IMR-90 (cell line): ENCODE results near the gene LEPROT. TPM values are rescaled to one million over a fixed set of nuclear protein-coding genes. Genes with fewer than 3 reads are reported as not detected.

Experiments used
- ATAC-seq: fragments of 200-7000 bp; cut with Tn5 transposase; 2 replicates; pipeline ENCODE4 v1.9.1; 2020; ENCODE audit warnings: low read depth, mild to moderate bottlenecking, moderate library complexity
- BruUV-seq: library from RNA; stranded (reverse); fragments of 400-500 nt; replicated peaks from 2 replicates; lab custom pipeline; 2021; lab: Mats Ljungman, UMichigan
- CTCF ChIA-PET: fragments of 300-600 bp; formaldehyde crosslinking; extraction: SDS; loops from one replicate; lab custom pipeline; 2021; ENCODE audit warnings: antibody characterized with exemption; lab: Yijun Ruan, JAX
- POLR2A ChIA-PET: fragments of 300-600 bp; sonication (Branson Sonifier 250); formaldehyde crosslinking; loops from one replicate; lab custom pipeline; 2022; ENCODE audit warnings: antibody characterized with exemption; ENCODE audit not compliant: unreplicated experiment; lab: Charles Lee
- DNase-seq: peaks from one replicate; pipeline ENCODE4 v3.0.0; 2013
- H2AFZ ChIP-seq: replicated peaks from 2 replicates; pipeline ENCODE3; 2013; ENCODE audit warnings: low read length, mild to moderate bottlenecking; ENCODE audit not compliant: poor library complexity
- H2AK5ac ChIP-seq: 2 replicates; pipeline ENCODE4 v1.6.1; 2013; ENCODE audit warnings: low read depth, low read length, inconsistent platforms
- H2AK9ac ChIP-seq: replicated peaks from 2 replicates; pipeline ENCODE3; 2013; ENCODE audit warnings: mild to moderate bottlenecking, low read depth, low read length, moderate library complexity; ENCODE audit not compliant: poor library complexity
- H2BK120ac ChIP-seq: 2 replicates; pipeline ENCODE4 v1.6.1; 2013; ENCODE audit warnings: low read depth, low read length, inconsistent platforms
- H2BK15ac ChIP-seq: 3 replicates; pipeline ENCODE4 v1.6.1; 2013; ENCODE audit warnings: low read depth, low read length, inconsistent platforms
- H2BK20ac ChIP-seq: 2 replicates; pipeline ENCODE4 v1.6.1; 2013; ENCODE audit warnings: low read depth, mild to moderate bottlenecking, inconsistent platforms, low read length, moderate library complexity
- H2BK5ac ChIP-seq: 2 replicates; pipeline ENCODE4 v1.6.1; 2013; ENCODE audit warnings: mild to moderate bottlenecking, low read depth, low read length, inconsistent platforms; ENCODE audit not compliant: poor library complexity, severe bottlenecking
- H3K14ac ChIP-seq: replicated peaks from 2 replicates; pipeline ENCODE4 v1.6.1; 2013; ENCODE audit warnings: low read depth, low read length, inconsistent platforms
- H3K18ac ChIP-seq: 2 replicates; pipeline ENCODE4 v1.6.1; 2013; ENCODE audit warnings: low read depth, low read length, control low read depth
- H3K23ac ChIP-seq: 2 replicates; pipeline ENCODE4 v1.6.1; 2013; ENCODE audit warnings: low read depth, low read length, inconsistent platforms
- H3K27ac ChIP-seq: 2 replicates; pipeline ENCODE4 v1.5.1; 2013; ENCODE audit warnings: mild to moderate bottlenecking, control low read depth, low read length; ENCODE audit not compliant: insufficient read depth
- H3K27me3 ChIP-seq: 2 replicates; pipeline ENCODE4 v1.6.1; 2013; ENCODE audit warnings: low read length; ENCODE audit not compliant: control insufficient read depth, insufficient read depth
- H3K36me3 ChIP-seq: 2 replicates; pipeline ENCODE4 v1.6.1; 2013; ENCODE audit warnings: low read length, mixed read lengths; ENCODE audit not compliant: control insufficient read depth, insufficient read depth
- H3K4ac ChIP-seq: 2 replicates; pipeline ENCODE4 v1.6.1; 2013; ENCODE audit warnings: low read depth, low read length, inconsistent platforms
- H3K4me1 ChIP-seq: 2 replicates; pipeline ENCODE4 v1.6.1; 2013; ENCODE audit warnings: low read length, mixed read lengths; ENCODE audit not compliant: control insufficient read depth, insufficient read depth
- H3K4me2 ChIP-seq: 2 replicates; pipeline ENCODE4 v1.6.1; 2013; ENCODE audit warnings: low read depth, mild to moderate bottlenecking, control low read depth, low read length, moderate library complexity
- H3K4me3 ChIP-seq: 2 replicates; pipeline ENCODE4 v1.5.1; 2013; ENCODE audit warnings: low read depth, mild to moderate bottlenecking, control low read depth, low read length, moderate library complexity; ENCODE audit not compliant: insufficient read depth
- H3K56ac ChIP-seq: 2 replicates; pipeline ENCODE4 v1.6.1; 2013; ENCODE audit warnings: low read length, inconsistent platforms; ENCODE audit not compliant: insufficient read depth; ENCODE audit errors: extremely low read depth
- H3K79me1 ChIP-seq, 2 experiments: 2 replicates each; pipeline ENCODE4 v1.6.1; 2013; ENCODE audit warnings: low read length in 2 of 2, inconsistent platforms in 1 of 2, low read depth in 1 of 2
- H3K9ac ChIP-seq: 2 replicates; pipeline ENCODE4 v1.6.1; 2013; ENCODE audit warnings: low read depth, low read length, control low read depth
- H3K9me1 ChIP-seq: 2 replicates; pipeline ENCODE4 v1.6.1; 2013; ENCODE audit warnings: low read length, inconsistent platforms; ENCODE audit not compliant: insufficient read depth
- H3K9me3 ChIP-seq: 2 replicates; pipeline ENCODE4 v1.6.1; 2013; ENCODE audit warnings: low read length; ENCODE audit not compliant: control insufficient read depth, insufficient read depth
- H4K20me1 ChIP-seq: 2 replicates; pipeline ENCODE4 v1.6.1; 2013; ENCODE audit warnings: low read length, inconsistent platforms; ENCODE audit not compliant: insufficient read depth
- H4K5ac ChIP-seq: 2 replicates; pipeline ENCODE4 v1.6.1; 2013; ENCODE audit warnings: mild to moderate bottlenecking, low read depth, low read length, control low read depth
- H4K8ac ChIP-seq, 2 experiments: 2 replicates each; pipeline ENCODE4 v1.6.1; 2013; ENCODE audit warnings: low read depth in 2 of 2, low read length in 2 of 2, control low read depth in 1 of 2, inconsistent platforms in 1 of 2
- H4K91ac ChIP-seq: 2 replicates; pipeline ENCODE4 v1.6.1; 2013; ENCODE audit warnings: low read depth, low read length, inconsistent platforms; ENCODE audit not compliant: insufficient read depth
- BHLHE40 ChIP-seq: fragments of 150-350 bp; IDR thresholded peaks from 2 replicates; pipeline ENCODE4 v1.6.1; 2016; ENCODE audit warnings: mild to moderate bottlenecking, low read depth, low read length
- CEBPB ChIP-seq: IDR thresholded peaks from 2 replicates; pipeline ENCODE4 v1.6.1; 2012; ENCODE audit warnings: low read depth, low read length, improper control_type of control experiment
- CHD1 ChIP-seq: IDR thresholded peaks from 2 replicates; pipeline ENCODE4 v1.6.1; 2012; ENCODE audit warnings: low read depth, low read length, improper control_type of control experiment
- MAFK ChIP-seq: IDR thresholded peaks from 2 replicates; pipeline ENCODE4 v1.6.1; 2012; ENCODE audit warnings: low read depth, low read length, improper control_type of control experiment
- NFE2L2 ChIP-seq: fragments of 150-350 bp; IDR thresholded peaks from 2 replicates; pipeline ENCODE4 v1.6.1; 2016; ENCODE audit warnings: low read depth, mild to moderate bottlenecking, low read length
- POLR2A ChIP-seq: IDR thresholded peaks from 2 replicates; pipeline ENCODE4 v1.6.1; 2012; ENCODE audit warnings: mild to moderate bottlenecking, low read depth, low read length
- RFX5 ChIP-seq: IDR thresholded peaks from 2 replicates; pipeline ENCODE4 v1.8.0; 2012; ENCODE audit warnings: low read depth, mild to moderate bottlenecking, low read length, moderate library complexity
- WGBS, 2 experiments: methylation state at CpG; one replicate each; pipeline versions ENCODE4 v1.1.5 to v1.1.7; 2013; ENCODE audit warnings: missing lambda C conversion rate in 2 of 2; ENCODE audit not compliant: insufficient read length in 1 of 2; ENCODE audit errors: extremely low coverage in 2 of 2; 5-methylcytosine and 5-hydroxymethylcytosine counted together
- dilution Hi-C: fragments of 300-500 bp; cut with HindIII; formaldehyde crosslinking; loops from one replicate; pipeline ENCODE4 v1.14.3; 2018; ENCODE audit warnings: low sequenced_read_pairs; ENCODE audit not compliant: unreplicated experiment
- in situ Hi-C: fragments of 300-500 bp; cut with MboI; formaldehyde crosslinking; loops from 3 replicates; pipeline ENCODE4 v1.14.3; 2019; ENCODE audit warnings: low sequenced_read_pairs, inconsistent platforms, mixed read lengths
- intact Hi-C: fragments of 100-400 bp; cut with micrococcal nuclease; formaldehyde crosslinking; loops from 2 replicates; pipeline ENCODE4 v1.10.0; 2022
- polyA plus RNA-seq, 3 experiments: library from polyadenylated mRNA; depleted of rRNA; stranded (reverse); fragments of >200 nt; gene quantifications; 2 replicates each; pipeline ENCODE4 v1.2.3, GENCODE V29; 2012; ENCODE audit warnings: low replicate concordance in 1 of 3
- total RNA-seq: library from RNA; depleted of rRNA; stranded (reverse); fragments of >200 nt; gene quantifications from 2 replicates; pipeline ENCODE4 v1.2.3, GENCODE V29; 2012
- TF ChIP-seq, protein P1 (sequence below): fragments of 150-350 bp; IDR thresholded peaks from 2 replicates; pipeline ENCODE4 v1.6.1; 2016; ENCODE audit warnings: low read depth, mild to moderate bottlenecking, low read length, moderate library complexity, borderline replicate concordance
- TF ChIP-seq, protein P2 (sequence below): fragments of 150-350 bp; IDR thresholded peaks from 2 replicates; pipeline ENCODE4 v1.6.1; 2017; ENCODE audit warnings: mild to moderate bottlenecking, antibody characterized with exemption, low read length, low read depth
- TF ChIP-seq, protein P3 (sequence below): conservative IDR thresholded peaks from 2 replicates; pipeline ENCODE4 v1.5.1; 2012; ENCODE audit warnings: mild to moderate bottlenecking, low read depth, low read length, improper control_type of control experiment

Gene LEPROT
- total and polyA plus RNA-seq, 2 of the 4 experiments (the other 2 are of a cell fraction) = 21.0 to 40.2 TPM

DNA sequence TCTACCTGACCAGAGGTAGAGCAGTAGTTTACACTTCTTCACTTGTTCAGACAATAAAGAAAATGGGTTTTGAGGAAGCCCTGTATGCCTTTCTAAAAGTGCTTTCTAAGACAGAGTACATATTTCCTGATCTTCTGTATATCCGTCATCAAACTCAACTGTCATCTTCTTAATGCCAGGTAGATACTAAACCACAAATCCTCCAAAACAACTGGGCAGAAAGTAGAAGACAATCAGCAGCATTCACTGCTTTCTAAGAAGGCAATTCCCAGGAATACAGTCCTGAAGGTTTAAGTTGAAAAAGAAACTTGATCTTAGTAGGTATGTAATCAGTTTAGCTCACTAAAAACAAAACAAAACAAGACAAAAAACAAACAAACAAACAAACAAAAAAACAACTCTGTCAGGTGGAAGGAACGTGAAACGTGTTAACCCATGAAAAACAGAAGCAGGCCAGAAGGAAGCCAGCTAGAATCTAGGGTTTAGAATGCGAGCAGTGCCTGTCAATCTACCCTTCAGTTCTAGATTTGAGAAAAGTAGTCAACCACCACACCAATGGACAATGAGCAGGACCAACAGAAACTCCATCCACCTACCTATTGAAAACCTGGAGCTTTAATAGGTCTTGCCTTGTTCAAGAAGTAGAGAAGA, 59.2 kb downstream of the LEPROT start:
- CTCF ChIA-PET = no interaction called here
- H4K8ac ChIP-seq = no peak overlapping the region
- no peaks in the 10 kb centered on the region for H3K9me3 ChIP-seq
- H3K36me3 ChIP-seq = no peaks in the 10 kb centered on the region
- no peak overlapping the region for H4K5ac ChIP-seq
- H2BK5ac ChIP-seq = no peak overlapping the region
- H3K23ac ChIP-seq = no peak overlapping the region
- H3K14ac ChIP-seq = no peak overlapping the region
- DNase-seq (no peak), ATAC-seq (no peak)
- no peak overlapping the region for H2BK20ac ChIP-seq
- no peak overlapping the region for H3K9ac ChIP-seq
- no peak overlapping the region for H3K56ac ChIP-seq
- BruUV-seq = no TSS peak
- H3K18ac ChIP-seq = no peak overlapping the region
- no peak overlapping the region for H3K4me3 ChIP-seq
- dilution Hi-C loops (no loop called here), intact Hi-C loops (no loop called here), in situ Hi-C loops (no loop called here)
- H3K79me1 ChIP-seq = no peaks in the 10 kb centered on the region
- H4K91ac ChIP-seq = no peak overlapping the region
- no peaks in the 10 kb centered on the region for H4K20me1 ChIP-seq
- H3K27me3 ChIP-seq = no peaks in the 10 kb centered on the region
- H2BK15ac ChIP-seq = no peak overlapping the region
- no peak overlapping the region for H3K4ac ChIP-seq
- no peak overlapping the region for H2AFZ ChIP-seq
- no peak overlapping the region for H3K27ac ChIP-seq
- H3K4me1 ChIP-seq = no peaks in the 10 kb centered on the region; the same call in 1 of the 2 replicates
- no peak overlapping the region for H2AK9ac ChIP-seq
- no peak overlapping the region for H3K4me2 ChIP-seq
- H2AK5ac ChIP-seq = no peak overlapping the region
- no CpG with 5 or more reads among the region's 4 CpGs for whole genome bisulfite sequencing, 2 experiments
- TF ChIP-seq RFX5 (no peak), POLR2A (no peak), MAFK (no peak), NFE2L2 (no peak), CHD1 (no peak), BHLHE40 (no peak), CEBPB (no peak)
- TF ChIP-seq, protein P1, sequence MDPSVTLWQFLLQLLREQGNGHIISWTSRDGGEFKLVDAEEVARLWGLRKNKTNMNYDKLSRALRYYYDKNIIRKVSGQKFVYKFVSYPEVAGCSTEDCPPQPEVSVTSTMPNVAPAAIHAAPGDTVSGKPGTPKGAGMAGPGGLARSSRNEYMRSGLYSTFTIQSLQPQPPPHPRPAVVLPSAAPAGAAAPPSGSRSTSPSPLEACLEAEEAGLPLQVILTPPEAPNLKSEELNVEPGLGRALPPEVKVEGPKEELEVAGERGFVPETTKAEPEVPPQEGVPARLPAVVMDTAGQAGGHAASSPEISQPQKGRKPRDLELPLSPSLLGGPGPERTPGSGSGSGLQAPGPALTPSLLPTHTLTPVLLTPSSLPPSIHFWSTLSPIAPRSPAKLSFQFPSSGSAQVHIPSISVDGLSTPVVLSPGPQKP = no peak
- TF ChIP-seq, protein P2, sequence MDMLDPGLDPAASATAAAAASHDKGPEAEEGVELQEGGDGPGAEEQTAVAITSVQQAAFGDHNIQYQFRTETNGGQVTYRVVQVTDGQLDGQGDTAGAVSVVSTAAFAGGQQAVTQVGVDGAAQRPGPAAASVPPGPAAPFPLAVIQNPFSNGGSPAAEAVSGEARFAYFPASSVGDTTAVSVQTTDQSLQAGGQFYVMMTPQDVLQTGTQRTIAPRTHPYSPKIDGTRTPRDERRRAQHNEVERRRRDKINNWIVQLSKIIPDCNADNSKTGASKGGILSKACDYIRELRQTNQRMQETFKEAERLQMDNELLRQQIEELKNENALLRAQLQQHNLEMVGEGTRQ = no peak
- TF ChIP-seq, protein P3, sequence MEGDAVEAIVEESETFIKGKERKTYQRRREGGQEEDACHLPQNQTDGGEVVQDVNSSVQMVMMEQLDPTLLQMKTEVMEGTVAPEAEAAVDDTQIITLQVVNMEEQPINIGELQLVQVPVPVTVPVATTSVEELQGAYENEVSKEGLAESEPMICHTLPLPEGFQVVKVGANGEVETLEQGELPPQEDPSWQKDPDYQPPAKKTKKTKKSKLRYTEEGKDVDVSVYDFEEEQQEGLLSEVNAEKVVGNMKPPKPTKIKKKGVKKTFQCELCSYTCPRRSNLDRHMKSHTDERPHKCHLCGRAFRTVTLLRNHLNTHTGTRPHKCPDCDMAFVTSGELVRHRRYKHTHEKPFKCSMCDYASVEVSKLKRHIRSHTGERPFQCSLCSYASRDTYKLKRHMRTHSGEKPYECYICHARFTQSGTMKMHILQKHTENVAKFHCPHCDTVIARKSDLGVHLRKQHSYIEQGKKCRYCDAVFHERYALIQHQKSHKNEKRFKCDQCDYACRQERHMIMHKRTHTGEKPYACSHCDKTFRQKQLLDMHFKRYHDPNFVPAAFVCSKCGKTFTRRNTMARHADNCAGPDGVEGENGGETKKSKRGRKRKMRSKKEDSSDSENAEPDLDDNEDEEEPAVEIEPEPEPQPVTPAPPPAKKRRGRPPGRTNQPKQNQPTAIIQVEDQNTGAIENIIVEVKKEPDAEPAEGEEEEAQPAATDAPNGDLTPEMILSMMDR = no peak
- POLR2A ChIA-PET = no interaction called here
- H2BK120ac ChIP-seq = no peak overlapping the region
- no peaks in the 10 kb centered on the region for H3K9me1 ChIP-seq
